H1 (cell line): ENCODE measurements around the gene NECTIN1. TPM values are rescaled to one million over a fixed set of nuclear protein-coding genes. Genes with fewer than 3 reads are reported as not detected.

Source experiments
- CBX5 ChIP-seq: fragments of 300-800, 300-1000 bp; sonication (generic); IDR thresholded peaks from 2 replicates; pipeline ENCODE4 v1.7.1; 2016; ENCODE audit warnings: antibody characterized with exemption, low read length, low read depth
- CHD7 ChIP-seq: fragments of 300-600 bp; sonication (generic); IDR thresholded peaks from 2 replicates; pipeline ENCODE4 v1.7.1; 2012; ENCODE audit warnings: low read length, moderate library complexity, mild to moderate bottlenecking, inconsistent platforms; ENCODE audit not compliant: insufficient replicate concordance
- GTF2F1 ChIP-seq: IDR thresholded peaks from 2 replicates; pipeline ENCODE4 v1.6.1; 2012; ENCODE audit warnings: low read depth, low read length, improper control_type of control experiment, borderline replicate concordance
- HDAC6 ChIP-seq: IDR thresholded peaks from one replicate; pipeline ENCODE4 v1.7.1; 2012; ENCODE audit warnings: low read depth, mild to moderate bottlenecking, inconsistent platforms, low read length, moderate library complexity
- POLR2AphosphoS5 ChIP-seq: IDR thresholded peaks from 2 replicates; pipeline ENCODE4 v1.6.1; 2011; ENCODE audit warnings: low read depth, low read length
- RBBP5 ChIP-seq: IDR thresholded peaks from 2 replicates; pipeline ENCODE4 v1.7.1; 2012; ENCODE audit warnings: low read depth, mild to moderate bottlenecking, inconsistent platforms, low read length, moderate library complexity, borderline replicate concordance
- SIN3A ChIP-seq, 2 experiments: IDR thresholded peaks in 1 of 2; conservative IDR thresholded peaks in 1 of 2; 2 replicates each; pipeline ENCODE4 v1.6.1; 2011 to 2012; ENCODE audit warnings: low read length in 2 of 2, improper control_type of control experiment in 1 of 2, low read depth in 1 of 2, mild to moderate bottlenecking in 1 of 2
- polyA plus RNA-seq, 7 experiments: library from polyadenylated mRNA; depleted of rRNA in 3 of 7; stranded (reverse) in 5 of 7; unstranded in 2 of 7; fragments of >200 nt in 5 of 7; fragments of 200-250 nt in 2 of 7; gene quantifications; 1 replicate in 5 of 7; 2 replicates in 1 of 7; 4 replicates in 1 of 7; pipeline versions ENCODE4 v1.2.1 to v1.2.3, GENCODE V29; 2011 to 2013; ENCODE audit warnings: missing spikeins in 2 of 7, mixed read lengths in 2 of 7
- total RNA-seq: library from RNA; stranded (reverse); fragmentation: NEBNext Ultra II Directional; extraction: Animal tissue kit (Norgen Biotek cat#: 25700); gene quantifications from 2 replicates; pipeline ENCODE4 v1.2.1, GENCODE V29; 2021

The NECTIN1 gene
- total and polyA plus RNA-seq, 2 of the 8 experiments (the other 6 are each of a cell fraction or from before 2014, with no cell fraction given) = 43.2 to 97.7 TPM

- TF ChIP-seq CBX5 (no peak), RBBP5 (no peak), HDAC6 (no peak), POLR2AphosphoS5 (no peak), CHD7 (no peak), SIN3A (conservative IDR thresholded peaks at IDR 0.05 in 1 of 2, IDR thresholded peaks at IDR 0.05 in 1 of 2; ENCODE audit: low read depth in 1 of 2, low read length in 2 of 2) (no peak), GTF2F1 (no peak)
- TF ChIP-seq, all 59 proteins: peak for 0
Measured at GRCh38 chr11:119759324-119759723, 30.3 kb upstream of the NECTIN1 start (continued).
